T-helper 22 cell (primary cell): ENCODE measurements around the gene ELOVL7.
"Not testable (repeated sequence)": the region's sequence is repeated elsewhere in the genome, so short reads cannot be mapped to it uniquely, and the experiment has no call there.

Experiments used
- DNase-seq: peaks from one replicate; pipeline ENCODE4 v3.0.0-alpha.2; 2020; ENCODE audit warnings: low read depth

The ELOVL7 gene

GRCh38 chr5:60829490-60830266, 14.4 kb downstream of the ELOVL7 start:
- no peak for DNase-seq

- no peak for DNase-seq
Observed at GRCh38 chr5:60827201-60827600, 16.9 kb downstream of the ELOVL7 start.

- no peak for DNase-seq
Observed at GRCh38 chr5:60826653-60827052, 17.4 kb downstream of the ELOVL7 start.

- DNase-seq, result no peak
Observed at GRCh38 chr5:60823574-60823973, 20.5 kb downstream of the ELOVL7 start.

- DNase-seq, result no peak
Observed at GRCh38 chr5:60822285-60822556, 21.8 kb downstream of the ELOVL7 start.

GRCh38 chr5:60821488-60822284, 22.4 kb downstream of the ELOVL7 start:
- DNase-seq, result no peak

GRCh38 chr5:60820593-60821487, 23.2 kb downstream of the ELOVL7 start:
- DNase-seq, result no peak

GRCh38 chr5:60816138-60816537, 27.9 kb downstream of the ELOVL7 start:
- not testable (repeated sequence) for DNase-seq

- no peak for DNase-seq
Observed at GRCh38 chr5:60814498-60814897, 29.6 kb downstream of the ELOVL7 start.

- no peak for DNase-seq
Observed at GRCh38 chr5:60812426-60812825, 31.6 kb downstream of the ELOVL7 start.

GRCh38 chr5:60811105-60811504, 33.0 kb downstream of the ELOVL7 start:
- no peak for DNase-seq

GRCh38 chr5:60810438-60811085, 33.5 kb downstream of the ELOVL7 start:
- DNase-seq, result no peak

GRCh38 chr5:60809891-60810425, 34.1 kb downstream of the ELOVL7 start:
- no peak for DNase-seq

- no peak for DNase-seq
Observed at GRCh38 chr5:60806591-60807243, 37.4 kb downstream of the ELOVL7 start.

GRCh38 chr5:60805463-60805862, 38.6 kb downstream of the ELOVL7 start:
- DNase-seq, result no peak

- DNase-seq, result no peak
Observed at GRCh38 chr5:60803712-60804111, 40.4 kb downstream of the ELOVL7 start.

- DNase-seq, result no peak
Observed at GRCh38 chr5:60802986-60803385, 41.1 kb downstream of the ELOVL7 start.

GRCh38 chr5:60802226-60802625, 41.8 kb downstream of the ELOVL7 start:
- no peak for DNase-seq

GRCh38 chr5:60797482-60798153, 46.5 kb downstream of the ELOVL7 start:
- DNase-seq, result no peak

GRCh38 chr5:60795424-60795950, 48.6 kb downstream of the ELOVL7 start:
- not testable (repeated sequence) for DNase-seq
